Measurements from ENCODE around the gene GDAP2.

GDAP2 gene

DNA sequence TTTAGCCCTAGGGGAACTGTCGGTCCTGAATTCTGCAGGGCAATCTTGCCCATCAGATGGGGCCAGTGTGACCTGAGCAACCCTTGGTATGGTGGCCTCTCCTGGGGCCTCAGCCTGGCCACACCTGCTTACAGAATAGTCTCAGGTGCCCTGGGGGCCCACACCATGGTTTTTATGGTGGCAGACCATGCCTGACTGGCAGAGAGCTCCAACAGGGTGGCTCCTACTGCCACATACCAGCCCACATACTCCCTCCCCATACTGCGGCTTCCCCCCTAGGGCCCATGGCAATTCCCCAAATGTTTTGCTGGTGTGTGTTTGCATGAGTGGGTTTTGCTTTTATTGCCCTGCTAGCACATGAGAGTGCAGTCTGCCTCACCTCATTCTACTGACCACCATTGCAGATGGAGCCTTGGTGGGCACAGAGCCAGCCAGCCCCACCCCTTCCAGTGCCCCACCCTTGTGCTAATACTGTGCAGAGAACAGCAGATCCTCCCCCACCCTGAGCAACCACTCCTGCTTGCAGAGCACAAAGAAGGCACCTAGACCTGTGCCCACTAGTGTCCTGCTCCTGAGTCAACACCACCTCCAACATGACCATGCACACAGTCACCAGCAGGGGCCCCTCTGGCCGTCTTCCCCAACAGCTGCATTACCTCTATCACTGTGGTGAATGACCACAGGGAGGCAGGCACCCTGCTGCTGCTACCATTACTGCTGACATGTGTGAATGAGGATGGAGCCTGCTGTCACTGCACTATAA is 86.8 kb downstream of the GDAP2 start:
- Mint-ChIP-seq H3K4me3 (no peak overlapping the region), H3K27me3 (ENCODE audit: low read depth) (no peaks in the 10 kb centered on the region), H3K27ac (no peak overlapping the region), H3K9me3 (peaks cover 18% of the 10 kb centered on the region), H3K36me3 (ENCODE audit: low read depth) (peaks cover 4% of the 10 kb centered on the region), H3K4me1 (ENCODE audit: low read depth) (no peaks in the 10 kb centered on the region)

DNA sequence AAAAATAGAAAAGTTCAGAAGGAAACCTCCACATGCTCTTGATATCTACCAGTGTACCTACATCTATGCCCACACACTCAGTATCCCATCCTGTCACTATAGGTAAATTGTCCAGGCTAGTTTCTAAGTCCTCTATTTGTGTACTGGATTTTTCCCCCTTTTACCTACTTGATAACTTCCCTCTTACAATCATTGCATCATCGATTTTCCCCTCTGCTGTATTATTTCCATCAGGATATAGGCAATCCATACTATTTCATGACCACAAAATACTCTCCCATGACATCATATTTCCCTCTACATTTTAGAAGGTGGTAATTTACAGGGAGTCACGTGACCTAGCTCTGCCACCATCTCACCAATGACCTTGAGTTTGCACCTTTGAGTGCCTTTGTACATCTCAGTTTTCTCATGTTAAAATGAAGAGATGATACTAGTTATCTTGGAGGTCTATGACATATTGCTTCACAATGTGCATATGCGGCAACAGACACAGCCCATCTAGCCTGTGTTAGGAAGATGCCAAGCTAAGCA is 88.2 kb downstream of the GDAP2 start:
- no peaks in the 10 kb centered on the region for H3K4me1 Mint-ChIP-seq (ENCODE audit: low read depth)
- H3K27me3 Mint-ChIP-seq (ENCODE audit: low read depth) = no peaks in the 10 kb centered on the region
- H3K27ac Mint-ChIP-seq = no peak overlapping the region
- H3K9me3 Mint-ChIP-seq = peaks cover 18% of the 10 kb centered on the region
- no peak overlapping the region for H3K4me3 Mint-ChIP-seq
- peaks cover 4% of the 10 kb centered on the region for H3K36me3 Mint-ChIP-seq (ENCODE audit: low read depth)

DNA sequence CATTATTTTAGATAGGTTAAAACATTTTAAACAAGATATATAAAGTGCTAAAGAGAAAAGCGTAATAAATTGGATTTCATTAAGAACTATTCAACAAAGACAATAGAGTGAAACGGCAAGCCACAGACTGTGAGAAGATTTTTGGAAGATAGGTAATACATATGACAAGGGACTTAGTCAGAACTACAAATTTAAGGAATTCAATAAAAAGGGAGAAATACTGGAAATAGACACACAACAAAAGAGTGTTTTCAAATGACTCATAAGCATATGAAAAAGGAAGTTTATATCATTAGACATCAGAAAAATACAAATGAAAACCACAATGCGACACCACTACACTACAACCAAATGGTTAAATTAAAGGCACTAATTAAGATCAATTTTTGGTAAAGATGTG is 90.5 kb downstream of the GDAP2 start:
- no peak overlapping the region for H3K4me3 Mint-ChIP-seq
- H3K36me3 Mint-ChIP-seq (ENCODE audit: low read depth) = peaks cover 3% of the 10 kb centered on the region
- H3K27me3 Mint-ChIP-seq (ENCODE audit: low read depth) = no peaks in the 10 kb centered on the region
- H3K4me1 Mint-ChIP-seq (ENCODE audit: low read depth) = no peaks in the 10 kb centered on the region
- H3K27ac Mint-ChIP-seq = no peak overlapping the region
- peaks cover 7% of the 10 kb centered on the region for H3K9me3 Mint-ChIP-seq

DNA sequence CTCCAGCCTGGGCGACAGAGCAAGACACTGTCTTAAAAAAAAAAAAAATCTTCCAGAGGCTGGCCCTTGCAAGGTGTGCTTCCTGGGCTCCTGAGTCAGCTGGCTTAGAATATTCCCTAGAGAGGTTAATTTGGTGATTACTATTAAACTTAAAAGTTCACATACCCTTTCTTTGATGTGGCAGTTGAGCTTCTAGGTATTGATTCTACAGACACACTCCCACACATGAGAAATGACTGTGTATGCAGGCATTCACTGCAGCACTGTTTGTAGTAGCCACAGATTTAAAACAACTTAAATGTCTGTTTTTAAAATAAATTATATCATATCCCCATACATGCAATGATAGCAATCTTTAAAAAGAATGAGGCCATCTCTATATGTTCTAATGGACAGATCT is 93.4 kb downstream of the GDAP2 start:
- Mint-ChIP-seq H3K4me3 (no peak overlapping the region), H3K9me3 (no peaks in the 10 kb centered on the region), H3K4me1 (ENCODE audit: low read depth) (no peaks in the 10 kb centered on the region)

DNA sequence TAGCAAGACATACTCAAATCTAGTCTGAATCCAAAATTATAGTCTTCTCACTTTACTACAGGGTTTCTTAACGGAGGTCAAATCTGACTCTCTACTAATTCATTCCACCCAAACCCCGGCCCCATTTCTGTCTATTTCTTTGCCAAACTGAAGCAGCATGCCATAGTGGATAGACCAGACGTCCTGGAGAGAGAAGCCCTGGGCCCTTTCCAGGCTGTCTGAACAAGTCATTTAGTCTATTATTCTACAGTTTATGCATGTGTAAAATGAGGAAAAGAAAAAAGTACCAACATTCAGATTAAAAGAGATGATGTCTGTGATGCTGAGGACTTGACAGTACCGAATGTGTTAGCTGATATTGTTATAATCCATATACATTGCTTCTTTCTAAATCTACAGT is 95.0 kb downstream of the GDAP2 start:
- H3K27me3 Mint-ChIP-seq (ENCODE audit: low read depth) = no peaks in the 10 kb centered on the region
- H3K4me1 Mint-ChIP-seq (ENCODE audit: low read depth) = no peaks in the 10 kb centered on the region
- H3K36me3 Mint-ChIP-seq (ENCODE audit: low read depth) = no peaks in the 10 kb centered on the region
- H3K4me3 Mint-ChIP-seq = no peak overlapping the region
- no peaks in the 10 kb centered on the region for H3K9me3 Mint-ChIP-seq
- H3K27ac Mint-ChIP-seq = no peak overlapping the region

More for the DNA sequence above, 93.4 kb downstream of the GDAP2 start:
- Mint-ChIP-seq H3K27ac (no peak overlapping the region), H3K36me3 (ENCODE audit: low read depth) (no peaks in the 10 kb centered on the region), H3K27me3 (ENCODE audit: low read depth) (no peaks in the 10 kb centered on the region)

DNA sequence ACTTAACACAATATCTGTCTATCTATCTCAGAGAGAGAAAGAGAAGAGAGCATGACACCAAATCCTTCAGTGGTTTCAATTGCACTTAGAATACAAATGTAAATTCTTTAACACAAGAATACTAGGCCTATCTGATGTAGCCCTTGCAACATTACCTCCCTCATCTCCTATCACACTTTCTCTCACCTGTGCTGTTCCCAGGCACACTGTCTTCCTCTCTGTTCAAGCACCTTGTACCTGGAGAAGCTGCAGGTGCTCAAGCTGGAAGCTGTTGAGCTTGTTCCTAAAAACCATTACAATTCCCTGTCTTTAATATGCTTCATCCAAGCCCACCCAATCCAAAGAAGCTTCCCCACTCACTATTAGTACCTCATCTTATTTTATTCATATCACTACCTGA is 97.0 kb downstream of the GDAP2 start:
- Mint-ChIP-seq H3K27ac (no peak overlapping the region), H3K9me3 (no peaks in the 10 kb centered on the region), H3K36me3 (ENCODE audit: low read depth) (no peaks in the 10 kb centered on the region), H3K4me3 (no peak overlapping the region), H3K27me3 (ENCODE audit: low read depth) (peaks cover 4% of the 10 kb centered on the region), H3K4me1 (ENCODE audit: low read depth) (no peaks in the 10 kb centered on the region)

DNA sequence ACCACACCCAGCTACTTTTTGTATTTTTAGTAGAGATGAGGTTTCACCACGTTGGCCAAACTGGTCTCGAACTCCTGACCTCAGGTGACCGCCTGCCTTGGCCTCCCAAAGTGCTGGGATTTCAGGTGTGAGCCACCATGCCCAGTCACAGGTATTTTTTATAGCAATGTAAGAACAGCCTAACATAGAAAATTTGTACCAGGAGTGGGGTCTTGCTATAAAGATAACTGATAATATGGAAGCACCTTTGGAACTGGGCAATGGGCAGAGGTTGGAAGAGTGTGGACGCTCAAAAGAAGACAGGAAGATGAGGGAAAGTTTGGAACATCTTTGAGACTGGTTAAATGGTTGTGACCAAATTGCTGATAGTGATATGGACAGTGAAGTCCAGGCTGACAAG is 99.2 kb downstream of the GDAP2 start:
- H3K27me3 Mint-ChIP-seq (ENCODE audit: low read depth) = peaks cover 4% of the 10 kb centered on the region
- H3K27ac Mint-ChIP-seq = no peak overlapping the region
- H3K36me3 Mint-ChIP-seq (ENCODE audit: low read depth) = no peaks in the 10 kb centered on the region
- no peak overlapping the region for H3K4me3 Mint-ChIP-seq
- no peaks in the 10 kb centered on the region for H3K4me1 Mint-ChIP-seq (ENCODE audit: low read depth)
- H3K9me3 Mint-ChIP-seq = no peaks in the 10 kb centered on the region

DNA sequence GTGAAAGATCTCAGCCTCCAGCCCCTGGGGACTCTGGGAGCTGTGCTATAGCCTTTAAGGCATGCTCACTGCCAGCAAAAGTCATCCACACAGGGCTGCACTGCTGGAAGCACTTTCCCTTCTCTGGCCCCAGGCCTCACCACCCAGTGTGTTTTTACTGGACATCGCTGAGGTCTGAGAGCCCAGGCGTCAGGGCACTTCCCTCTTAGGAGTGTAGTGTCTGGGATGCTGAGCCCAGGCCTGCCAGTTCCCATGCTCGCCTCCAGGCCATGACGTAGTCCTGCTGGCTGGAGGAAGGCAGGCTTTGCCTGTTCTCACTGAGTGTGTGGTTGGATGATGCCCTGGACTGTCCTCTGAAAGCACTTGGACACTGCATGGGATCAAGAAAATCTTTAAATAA is 101.2 kb downstream of the GDAP2 start:
- Mint-ChIP-seq H3K4me3 (no peak overlapping the region), H3K36me3 (ENCODE audit: low read depth) (no peaks in the 10 kb centered on the region), H3K4me1 (ENCODE audit: low read depth) (no peaks in the 10 kb centered on the region), H3K27ac (no peak overlapping the region), H3K9me3 (peaks cover 5% of the 10 kb centered on the region), H3K27me3 (ENCODE audit: low read depth) (peaks cover 5% of the 10 kb centered on the region)

DNA sequence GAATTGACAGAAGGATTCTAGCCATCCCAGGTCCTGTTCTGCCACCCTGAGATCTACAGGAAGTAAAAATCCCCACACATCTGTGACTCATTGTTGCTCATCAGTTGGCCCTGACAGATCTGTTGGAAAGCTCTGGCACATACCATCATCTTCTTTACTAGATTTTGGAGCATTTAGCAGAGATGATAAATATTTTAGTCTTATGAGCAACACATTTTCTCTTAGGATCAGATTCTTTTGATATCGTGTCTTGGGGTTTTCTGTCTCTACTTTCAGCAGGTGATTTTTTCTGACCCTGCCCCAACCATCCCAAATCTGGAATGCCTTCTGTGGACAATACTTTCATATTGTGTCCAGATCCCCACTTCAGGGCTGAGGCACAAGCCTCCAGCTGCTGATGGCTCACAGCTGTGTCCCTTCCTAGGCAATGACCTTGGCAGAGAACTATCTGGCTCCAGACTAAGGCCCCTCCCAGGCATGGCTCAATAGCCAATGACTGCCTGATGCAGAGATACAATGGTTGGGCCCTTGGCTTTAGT is 102.8 kb downstream of the GDAP2 start:
- Mint-ChIP-seq H3K9me3 (peaks cover 13% of the 10 kb centered on the region), H3K27ac (no peak overlapping the region), H3K36me3 (ENCODE audit: low read depth) (no peaks in the 10 kb centered on the region), H3K27me3 (ENCODE audit: low read depth) (peaks cover 10% of the 10 kb centered on the region), H3K4me1 (ENCODE audit: low read depth) (no peaks in the 10 kb centered on the region), H3K4me3 (no peak overlapping the region)

DNA sequence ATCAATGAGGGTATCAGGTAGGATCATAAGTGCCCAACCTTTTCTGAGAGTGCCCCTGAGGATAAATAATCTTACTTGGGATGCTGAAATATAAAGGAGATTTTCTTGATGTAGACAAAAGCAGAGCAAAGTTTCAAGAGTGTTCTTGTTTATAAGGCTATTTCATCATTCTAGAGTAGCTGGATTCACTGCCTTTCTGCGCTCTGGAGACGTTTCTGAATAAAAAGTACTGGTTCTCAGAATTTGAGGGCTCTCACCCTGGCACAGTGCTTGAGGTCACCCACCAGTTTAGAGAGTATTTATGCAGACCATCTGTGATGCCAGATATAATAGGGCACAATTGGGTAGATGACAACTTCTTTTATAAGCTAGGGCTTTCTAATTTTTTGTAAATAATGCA is 103.3 kb downstream of the GDAP2 start:
- no peak overlapping the region for H3K27ac Mint-ChIP-seq
- no peak overlapping the region for H3K4me3 Mint-ChIP-seq
- peaks cover 17% of the 10 kb centered on the region for H3K9me3 Mint-ChIP-seq
- no peaks in the 10 kb centered on the region for H3K36me3 Mint-ChIP-seq (ENCODE audit: low read depth)
- no peaks in the 10 kb centered on the region for H3K4me1 Mint-ChIP-seq (ENCODE audit: low read depth)
- H3K27me3 Mint-ChIP-seq (ENCODE audit: low read depth) = peaks cover 10% of the 10 kb centered on the region

DNA sequence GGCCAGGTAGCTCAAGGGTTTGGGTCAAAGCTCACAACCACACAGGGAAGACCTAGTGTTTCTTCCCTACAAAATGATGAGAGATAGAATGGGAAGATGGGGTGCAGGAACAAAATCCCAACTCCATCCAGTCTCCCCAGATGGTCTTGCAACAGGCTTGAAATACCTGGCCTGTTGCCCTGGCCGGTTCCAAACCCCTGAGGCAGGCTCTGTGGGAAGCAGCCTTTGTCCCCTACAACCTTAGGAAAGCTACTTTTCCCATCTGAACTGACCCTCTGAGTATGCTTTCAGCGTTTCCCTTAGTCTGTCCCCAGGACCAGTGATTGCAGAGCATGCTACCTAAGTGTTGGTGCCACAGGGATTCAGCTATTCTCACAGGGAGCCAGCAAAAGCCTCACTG is 104.0 kb downstream of the GDAP2 start:
- H3K36me3 Mint-ChIP-seq (ENCODE audit: low read depth) = no peaks in the 10 kb centered on the region
- no peaks in the 10 kb centered on the region for H3K4me1 Mint-ChIP-seq (ENCODE audit: low read depth)
- H3K9me3 Mint-ChIP-seq = peaks cover 17% of the 10 kb centered on the region
- H3K4me3 Mint-ChIP-seq = no peak overlapping the region
- no peak overlapping the region for H3K27ac Mint-ChIP-seq
- peaks cover 10% of the 10 kb centered on the region for H3K27me3 Mint-ChIP-seq (ENCODE audit: low read depth)

DNA sequence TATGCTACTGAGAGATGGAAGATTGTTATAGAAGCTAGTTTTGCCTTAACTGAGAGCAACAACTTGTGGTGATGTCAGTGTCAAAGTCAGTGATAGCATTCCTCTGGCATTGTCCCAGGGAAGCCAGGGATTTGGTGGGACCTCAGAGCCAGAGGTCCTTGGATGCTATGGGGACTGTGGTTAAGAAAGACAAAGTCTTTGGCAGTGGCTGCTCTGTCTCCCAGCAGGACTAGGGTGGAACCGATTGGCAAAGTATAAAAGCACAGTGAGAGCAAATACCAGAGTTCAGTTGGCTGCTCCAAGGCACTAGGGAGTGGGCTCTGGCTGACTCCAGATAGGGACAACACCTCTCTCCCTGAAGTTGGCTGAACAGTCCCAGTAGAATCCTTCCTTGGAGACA is 104.8 kb downstream of the GDAP2 start:
- H3K4me3 Mint-ChIP-seq = no peak overlapping the region
- H3K4me1 Mint-ChIP-seq (ENCODE audit: low read depth) = no peaks in the 10 kb centered on the region
- peaks cover 10% of the 10 kb centered on the region for H3K27me3 Mint-ChIP-seq (ENCODE audit: low read depth)
- H3K36me3 Mint-ChIP-seq (ENCODE audit: low read depth) = no peaks in the 10 kb centered on the region
- H3K27ac Mint-ChIP-seq = no peak overlapping the region
- H3K9me3 Mint-ChIP-seq = peaks cover 17% of the 10 kb centered on the region

DNA sequence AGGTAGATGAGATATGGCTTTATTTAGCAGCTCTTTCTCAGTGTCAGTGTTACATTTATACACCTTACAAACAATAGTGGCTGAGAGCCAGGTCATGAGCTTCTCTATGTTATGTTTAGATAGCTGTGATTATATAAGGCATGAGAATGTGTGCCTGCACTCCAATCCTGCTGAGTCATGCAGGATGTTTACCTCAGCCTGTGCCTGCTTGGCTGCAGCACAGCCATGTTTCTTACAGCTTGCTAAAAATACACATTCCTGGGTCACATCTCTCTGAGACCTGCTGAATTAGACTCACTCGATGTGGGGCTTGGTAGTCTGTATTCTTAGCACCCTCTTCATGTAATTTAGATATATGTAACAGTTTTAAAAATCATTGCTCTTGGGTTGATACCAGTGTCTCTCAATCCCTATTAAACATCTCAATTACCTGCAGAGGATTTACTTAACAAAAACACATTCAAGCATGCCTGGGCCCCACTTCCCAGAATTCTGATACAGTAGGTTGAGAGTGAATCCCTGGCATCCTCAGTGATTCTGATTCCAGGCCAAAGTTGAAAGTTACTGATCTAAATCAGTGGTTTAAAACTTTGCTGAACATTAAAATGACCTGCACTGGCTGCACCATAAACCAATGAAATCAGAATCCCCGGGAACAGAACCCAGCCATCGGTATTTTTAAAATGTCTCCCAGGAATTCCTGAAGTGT is 107.5 kb downstream of the GDAP2 start:
- Mint-ChIP-seq H3K27me3 (ENCODE audit: low read depth) (peaks cover 6% of the 10 kb centered on the region), H3K27ac (no peak overlapping the region), H3K4me3 (no peak overlapping the region), H3K36me3 (ENCODE audit: low read depth) (no peaks in the 10 kb centered on the region), H3K9me3 (peaks cover 17% of the 10 kb centered on the region), H3K4me1 (ENCODE audit: low read depth) (no peaks in the 10 kb centered on the region)

DNA sequence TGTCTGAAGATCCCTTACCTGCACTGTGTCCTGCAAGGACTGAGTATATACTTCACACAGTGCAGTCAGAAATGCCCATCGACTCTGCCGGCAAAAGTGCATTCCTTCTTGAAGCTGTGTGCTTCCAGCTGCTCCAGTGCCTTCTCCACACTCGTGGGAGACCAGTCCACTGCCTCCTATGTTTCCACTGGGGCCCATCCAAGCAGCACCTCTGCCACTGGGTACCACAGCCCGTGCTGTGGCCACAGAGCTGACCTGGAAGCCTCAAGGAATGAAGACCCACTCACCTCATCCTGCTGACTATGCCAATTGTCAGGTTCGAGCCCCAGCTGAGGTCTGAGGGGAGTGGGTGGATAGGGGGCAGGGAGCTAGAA is 108.1 kb downstream of the GDAP2 start:
- Mint-ChIP-seq H3K27ac (no peak overlapping the region), H3K36me3 (ENCODE audit: low read depth) (no peaks in the 10 kb centered on the region), H3K9me3 (peaks cover 17% of the 10 kb centered on the region), H3K27me3 (ENCODE audit: low read depth) (peaks cover 6% of the 10 kb centered on the region), H3K4me3 (no peak overlapping the region), H3K4me1 (ENCODE audit: low read depth) (no peaks in the 10 kb centered on the region)

Data from T-helper 1 cell treated with Interleukin-12 subunit alpha and Interleukin-12 subunit beta and Interleukin-4 antibody, amounts not matched to agents 30 μg/mL and 1 μg/mL, for 36 hours (primary cell).